K562 (cell line): ENCODE results near the gene RAB6B. TPM values are rescaled to one million over a fixed set of nuclear protein-coding genes. Genes with fewer than 3 reads are reported as not detected.

Experiments
- ARHGAP35 ChIP-seq: fragments of 450-650 bp; IDR thresholded peaks from 2 replicates; pipeline ENCODE4 v1.6.1; 2018; ENCODE audit not compliant: partially characterized antibody
- BDP1 ChIP-seq: IDR thresholded peaks from 3 replicates; pipeline ENCODE4 v1.6.1; 2011; ENCODE audit not compliant: insufficient read length, insufficient read depth
- CHD1 ChIP-seq: fragments of 200-600 bp; sonication (generic); IDR thresholded peaks from one replicate; pipeline ENCODE4 v1.6.1; 2012; ENCODE audit warnings: mild to moderate bottlenecking, moderate library complexity, low read length, inconsistent platforms
- DEAF1 ChIP-seq: fragments of 450-650 bp; formaldehyde crosslinking; IDR thresholded peaks from 2 replicates; pipeline ENCODE4 v1.4.0; 2020; ENCODE audit warnings: mild to moderate bottlenecking, moderate library complexity
- KDM4B ChIP-seq, 2 experiments: fragments of 450-650 bp in 1 of 2; sonication (generic) in 1 of 2; IDR thresholded peaks; 2 replicates each; pipeline ENCODE4 v1.6.1; 2016 to 2017; ENCODE audit warnings: borderline replicate concordance in 2 of 2, antibody characterized with exemption in 1 of 2, low read depth in 1 of 2, mild to moderate bottlenecking in 1 of 2
- MAFF ChIP-seq: IDR thresholded peaks from 2 replicates; pipeline ENCODE4 v1.6.1; 2012; ENCODE audit warnings: low read length, improper control_type of control experiment
- NEUROD1 ChIP-seq: fragments of 150-350 bp; IDR thresholded peaks from 2 replicates; pipeline ENCODE4 v1.6.1; 2014; ENCODE audit warnings: borderline replicate concordance, low read length, low read depth; ENCODE audit not compliant: partially characterized antibody
- ZBTB40 ChIP-seq, 2 experiments: fragments of 450-650 bp in 1 of 2; sonication (generic) in 1 of 2; formaldehyde crosslinking in 1 of 2; IDR thresholded peaks; 2 replicates each; pipeline versions ENCODE4 v1.7.1 to v1.9.0; 2016 to 2022; ENCODE audit warnings: inconsistent platforms in 1 of 2, mild to moderate bottlenecking in 1 of 2, missing genetic modification reagents in 1 of 2
- ZNF699 ChIP-seq: fragments of 250-450 bp; sonication (Bioruptor Pico); IDR thresholded peaks from 2 replicates; pipeline ENCODE4 v1.8.0; 2021; ENCODE audit warnings: mild to moderate bottlenecking, moderate library complexity; ENCODE audit not compliant: insufficient replicate concordance
- polyA plus RNA-seq, 8 experiments: library from polyadenylated mRNA; depleted of rRNA in 4 of 8; stranded (reverse) in 5 of 8; unstranded in 3 of 8; fragments of >200 nt; fragmentation: Nextera tagmentation in 2 of 8; fragmentation: Illumina TruSeq in 1 of 8; extraction: Ambion mirVana in 2 of 8; extraction: Trizol in 1 of 8; gene quantifications; 2 replicates each; pipeline versions ENCODE4 v1.2.1 to v1.2.3, GENCODE V29; 2011 to 2014; ENCODE audit warnings: inconsistent platforms in 1 of 8, missing spikeins in 1 of 8
- total RNA-seq, 7 experiments: library from RNA; depleted of rRNA in 6 of 7; stranded (reverse); fragments of >200 nt in 6 of 7; fragmentation: Illumina TruSeq in 2 of 7; extraction: Trizol in 2 of 7; gene quantifications; 2 replicates each; pipeline versions ENCODE4 v1.2.1 to v1.2.3, GENCODE V29; 2011 to 2021; ENCODE audit warnings: low replicate concordance in 1 of 7
- TF ChIP-seq, protein P1 (sequence below): fragments of 250-450 bp; sonication (Bioruptor Pico); IDR thresholded peaks from 2 replicates; pipeline ENCODE4 v1.9.0; 2021; ENCODE audit warnings: mild to moderate bottlenecking, inconsistent platforms
- TF ChIP-seq, protein P2 (sequence below): fragments of 450-650 bp; IDR thresholded peaks from one replicate; pipeline ENCODE4 v1.6.1; 2018; ENCODE audit warnings: mild to moderate bottlenecking, moderate library complexity; ENCODE audit not compliant: partially characterized antibody

RAB6B gene
- total and polyA plus RNA-seq, 9 of the 15 experiments (the other 6 are each of a cell fraction or from before 2014, with no cell fraction given), result 0.60 to 18.1 (median 1.5) TPM

DNA sequence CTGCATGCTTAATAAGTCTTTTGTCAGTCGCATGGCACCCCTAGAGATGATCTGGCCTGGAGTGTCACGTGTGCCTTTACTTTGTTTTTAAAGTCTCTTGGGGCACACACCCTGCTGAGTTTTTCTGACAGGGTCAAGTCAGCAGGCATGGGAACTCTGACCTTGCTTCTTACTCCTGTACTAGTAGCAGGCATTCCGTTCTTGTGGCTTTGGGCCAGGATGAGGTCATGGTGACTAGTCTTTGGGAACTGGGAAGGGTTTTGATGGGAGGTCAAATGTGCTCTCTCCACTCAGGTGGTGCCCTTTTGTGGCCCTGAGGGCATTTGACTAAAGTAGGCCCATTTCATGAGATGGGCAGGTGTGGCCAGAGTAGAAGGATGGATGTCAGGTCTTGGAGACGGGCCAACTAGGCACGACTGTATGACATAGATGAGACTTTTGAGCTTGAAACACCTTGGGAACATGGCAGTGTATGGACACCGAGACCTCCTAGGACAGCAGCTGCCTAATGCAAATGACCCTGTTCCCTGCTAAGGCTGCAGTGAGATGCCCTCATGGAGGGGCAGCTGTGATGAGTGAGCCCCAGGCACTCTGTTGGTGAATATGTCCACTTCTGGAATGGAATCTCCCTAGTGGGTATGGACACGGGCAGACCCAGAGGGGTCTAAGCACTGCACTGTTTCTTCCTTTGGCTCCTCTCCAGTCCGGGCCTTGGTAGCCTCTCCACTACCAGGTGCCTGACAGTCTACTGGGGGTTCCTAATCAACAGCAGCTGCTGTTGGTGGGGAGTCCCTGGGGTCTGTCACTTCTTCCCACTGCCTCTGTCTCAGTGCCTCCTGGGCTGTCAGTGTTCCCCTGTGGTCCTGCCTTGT is 73.7 kb downstream of the RAB6B start (continued):
- TF ChIP-seq DEAF1 (no peak), ARHGAP35 (no peak), NEUROD1 (no peak), MAFF (no peak), KDM4B (IDR thresholded peaks at IDR 0.05; ENCODE audit: borderline replicate concordance in 2 of 2, low read depth in 1 of 2) (no peak), ZNF699 (no peak), ZBTB40 (IDR thresholded peaks at IDR 0.05) (no peak), ZBTB40 (CRISPR knock-in tag; IDR thresholded peaks at IDR 0.05) (no peak), CHD1 (no peak), BDP1 (no peak)
- TF ChIP-seq, protein P1, sequence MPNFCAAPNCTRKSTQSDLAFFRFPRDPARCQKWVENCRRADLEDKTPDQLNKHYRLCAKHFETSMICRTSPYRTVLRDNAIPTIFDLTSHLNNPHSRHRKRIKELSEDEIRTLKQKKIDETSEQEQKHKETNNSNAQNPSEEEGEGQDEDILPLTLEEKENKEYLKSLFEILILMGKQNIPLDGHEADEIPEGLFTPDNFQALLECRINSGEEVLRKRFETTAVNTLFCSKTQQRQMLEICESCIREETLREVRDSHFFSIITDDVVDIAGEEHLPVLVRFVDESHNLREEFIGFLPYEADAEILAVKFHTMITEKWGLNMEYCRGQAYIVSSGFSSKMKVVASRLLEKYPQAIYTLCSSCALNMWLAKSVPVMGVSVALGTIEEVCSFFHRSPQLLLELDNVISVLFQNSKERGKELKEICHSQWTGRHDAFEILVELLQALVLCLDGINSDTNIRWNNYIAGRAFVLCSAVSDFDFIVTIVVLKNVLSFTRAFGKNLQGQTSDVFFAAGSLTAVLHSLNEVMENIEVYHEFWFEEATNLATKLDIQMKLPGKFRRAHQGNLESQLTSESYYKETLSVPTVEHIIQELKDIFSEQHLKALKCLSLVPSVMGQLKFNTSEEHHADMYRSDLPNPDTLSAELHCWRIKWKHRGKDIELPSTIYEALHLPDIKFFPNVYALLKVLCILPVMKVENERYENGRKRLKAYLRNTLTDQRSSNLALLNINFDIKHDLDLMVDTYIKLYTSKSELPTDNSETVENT, result no peak
- TF ChIP-seq, protein P2, sequence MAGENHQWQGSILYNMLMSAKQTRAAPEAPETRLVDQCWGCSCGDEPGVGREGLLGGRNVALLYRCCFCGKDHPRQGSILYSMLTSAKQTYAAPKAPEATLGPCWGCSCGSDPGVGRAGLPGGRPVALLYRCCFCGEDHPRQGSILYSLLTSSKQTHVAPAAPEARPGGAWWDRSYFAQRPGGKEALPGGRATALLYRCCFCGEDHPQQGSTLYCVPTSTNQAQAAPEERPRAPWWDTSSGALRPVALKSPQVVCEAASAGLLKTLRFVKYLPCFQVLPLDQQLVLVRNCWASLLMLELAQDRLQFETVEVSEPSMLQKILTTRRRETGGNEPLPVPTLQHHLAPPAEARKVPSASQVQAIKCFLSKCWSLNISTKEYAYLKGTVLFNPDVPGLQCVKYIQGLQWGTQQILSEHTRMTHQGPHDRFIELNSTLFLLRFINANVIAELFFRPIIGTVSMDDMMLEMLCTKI, result no peak
